NCI-H1092 treated with DMSO at 0.1 percent for 48 hours (cell line): Measurements from ENCODE around the gene PCGF1.

Experiments
- DNase-seq: peaks from one replicate; lab custom pipeline; 2025; lab: John Stamatoyannopoulos, UW

The PCGF1 gene

GRCh38 chr2:74515271-74515980 lies 7.9 kb upstream of the PCGF1 start:
- no peak for DNase-seq

- DNase-seq = no peak
Measured at GRCh38 chr2:74514368-74515270, 7.1 kb upstream of the PCGF1 start, which contains the start of gene TLX2. TLX2 (plus strand) TSS chr2:74514450; CDS start chr2:74514807, 357 bp downstream.

DNA sequence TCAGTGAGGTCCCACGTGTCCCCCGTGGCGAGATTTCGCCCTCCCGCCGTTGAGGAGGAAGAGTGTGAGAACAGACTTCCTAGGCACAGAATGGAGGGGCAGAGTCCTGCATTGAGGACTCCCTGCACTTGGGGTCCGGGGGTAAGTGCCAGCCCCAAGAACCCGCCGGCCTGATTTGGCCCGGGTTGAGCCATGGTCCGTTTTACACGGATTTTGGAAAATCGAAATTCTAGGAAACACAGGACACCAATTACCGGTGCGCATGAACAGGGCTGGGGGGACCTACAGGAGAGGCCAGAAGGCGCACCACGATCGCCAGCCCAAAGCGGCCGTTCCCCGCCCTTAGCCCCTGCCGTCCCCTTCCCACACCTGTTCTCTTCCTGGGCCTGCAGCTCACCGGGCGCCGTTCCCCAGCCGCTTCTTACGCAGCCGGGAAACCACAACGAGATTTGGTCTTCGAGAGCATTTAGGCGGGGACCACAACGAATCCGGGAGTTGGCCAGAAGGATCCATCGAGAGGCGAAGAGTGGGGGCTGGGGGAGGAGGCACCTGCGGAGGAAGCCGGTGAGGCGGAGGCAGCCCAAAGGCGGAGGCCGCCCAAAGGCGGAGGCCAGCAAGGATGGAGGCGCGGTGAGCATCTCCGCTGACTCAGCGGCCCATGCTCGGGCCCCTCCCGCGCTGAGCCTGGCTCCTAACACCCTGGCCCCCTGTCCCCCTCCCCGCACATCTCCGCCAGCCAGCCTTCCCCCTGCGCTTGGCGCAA lies 6.3 kb upstream of the PCGF1 start:
- DNase-seq = no peak

GRCh38 chr2:74512744-74513604 lies 5.5 kb upstream of the PCGF1 start:
- DNase-seq = no peak

GRCh38 chr2:74511104-74511989 lies 3.9 kb upstream of the PCGF1 start:
- DNase-seq = no peak

GRCh38 chr2:74510272-74510671 lies 2.8 kb upstream of the PCGF1 start:
- no peak for DNase-seq

DNA sequence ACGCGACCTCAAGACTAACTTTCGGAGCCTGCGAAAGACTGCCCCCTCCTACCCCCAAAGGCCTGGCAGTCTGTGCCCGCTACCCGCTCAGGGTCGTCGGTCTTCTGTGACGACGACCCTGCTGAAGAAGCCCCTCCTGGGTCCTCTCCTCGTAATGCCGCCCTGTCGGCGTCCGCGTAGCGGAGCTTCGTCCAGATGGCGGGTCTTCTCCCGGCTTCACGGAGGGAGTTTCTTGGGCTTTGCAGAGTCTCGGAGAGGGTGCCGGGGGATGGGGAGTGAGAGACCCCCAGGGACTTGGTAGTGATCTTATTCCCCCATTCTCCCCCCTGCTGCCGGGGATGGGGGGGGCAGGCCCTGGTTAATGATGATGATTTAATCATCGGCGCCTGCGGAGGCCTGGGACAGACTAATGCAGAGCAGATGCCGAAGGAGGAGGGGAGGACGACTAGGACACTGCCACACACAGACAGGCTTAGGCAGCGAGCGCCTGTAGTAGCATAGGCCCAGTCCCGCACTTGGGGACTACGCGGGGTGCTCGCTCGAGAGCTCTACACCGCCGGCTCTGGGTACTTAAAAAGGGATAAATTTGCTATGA lies 528 bp upstream of the PCGF1 start:
- no peak for DNase-seq

GRCh38 chr2:74505448-74506246 lies 1.8 kb downstream of the PCGF1 start:
- no peak for DNase-seq

GRCh38 chr2:74504591-74504990 lies 2.9 kb downstream of the PCGF1 start:
- DNase-seq = no peak

- DNase-seq = no peak
Measured at GRCh38 chr2:74503506-74504475, 3.7 kb downstream of the PCGF1 start.

- DNase-seq = no peak
Measured at GRCh38 chr2:74502720-74503505, 4.6 kb downstream of the PCGF1 start.

DNA sequence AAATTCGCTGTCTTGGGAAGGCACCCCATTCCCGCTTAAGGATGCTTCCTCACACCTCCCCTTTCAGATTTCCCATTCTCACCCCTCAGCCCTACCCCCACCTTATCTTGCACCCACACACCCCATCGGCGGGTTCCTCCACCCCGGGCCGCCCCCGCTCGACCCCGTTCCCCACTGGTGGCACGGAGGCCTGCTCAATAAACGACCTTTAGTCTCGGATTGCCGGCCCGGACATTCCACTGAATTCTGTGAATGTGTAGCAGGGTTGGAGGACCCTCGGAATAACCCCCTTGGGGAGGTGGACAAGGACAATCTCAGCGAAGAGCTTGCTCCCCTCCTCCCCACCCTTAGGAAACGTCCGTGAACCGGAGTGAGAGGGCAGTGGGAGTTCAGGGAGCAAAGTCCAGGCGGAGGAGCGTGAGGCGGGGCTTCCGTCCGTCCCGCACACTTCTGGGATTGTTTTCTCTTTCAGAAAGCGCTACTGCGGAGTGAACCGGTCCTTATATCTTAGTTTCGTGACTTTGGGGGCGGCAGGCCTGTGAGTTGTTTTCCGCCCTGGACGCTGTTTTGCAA lies 5.3 kb downstream of the PCGF1 start:
- no peak for DNase-seq

GRCh38 chr2:74501335-74502071 lies 6.0 kb downstream of the PCGF1 start:
- DNase-seq = no peak

DNA sequence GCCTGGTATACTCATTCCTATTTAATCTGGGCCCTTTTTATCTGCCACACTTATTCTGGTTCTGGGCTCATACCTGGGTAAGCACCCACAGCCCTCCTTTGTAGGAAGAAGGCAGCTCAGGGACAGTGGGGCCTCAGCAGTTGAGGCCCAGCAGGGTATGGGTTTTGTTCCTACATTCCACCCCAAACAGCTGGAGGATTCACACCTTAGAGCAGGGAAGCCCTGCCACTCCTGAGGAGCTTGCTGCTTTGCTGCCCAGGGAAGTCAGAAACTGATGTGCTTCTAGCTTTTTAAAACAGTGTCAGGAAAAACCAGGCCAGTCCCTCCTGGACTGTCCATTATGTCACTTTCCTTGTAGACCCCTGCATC lies 6.9 kb downstream of the PCGF1 start:
- no peak for DNase-seq

- no peak for DNase-seq
Measured at GRCh38 chr2:74499940-74500577, 7.4 kb downstream of the PCGF1 start.
